Prostate gland (tissue), 2 donors: ENCODE measurements around the gene SCLY. TPM values are rescaled to one million over a fixed set of nuclear protein-coding genes. Genes with fewer than 3 reads are reported as not detected.

ENCODE experiments used
- DNase-seq: peaks from one replicate; pipeline ENCODE4 v3.0.0-alpha.2; 2019; ENCODE audit warnings: low spot score
- H3K27ac ChIP-seq, 2 donors: fragments of 200-600 bp; sonication (generic); 2 replicates each; pipeline ENCODE4 v1.5.1; 2017 to 2019
- H3K27me3 ChIP-seq: fragments of 200-600 bp; sonication (generic); replicated peaks from 2 replicates; pipeline ENCODE4 v1.5.1; 2019; ENCODE audit not compliant: insufficient read depth
- H3K36me3 ChIP-seq, 2 donors: fragments of 200-600 bp; sonication (generic); 1 replicate in 1 of 2; 2 replicates in 1 of 2; pipeline versions ENCODE4 v1.5.1 to v1.8.1; 2017 to 2019
- H3K4me1 ChIP-seq: fragments of 200-600 bp; sonication (generic); replicated peaks from 2 replicates; pipeline ENCODE4 v1.5.1; 2019
- H3K4me3 ChIP-seq, 2 donors: fragments of 200-600 bp; sonication (generic); 2 replicates each; pipeline ENCODE4 v1.5.1; 2017 to 2019
- H3K9me3 ChIP-seq: fragments of 200-600 bp; sonication (generic); 2 replicates; pipeline ENCODE4 v1.5.1; 2017
- CTCF ChIP-seq, 4 experiments: fragments of 200-600 bp in 2 of 4; fragments of 450-650 bp in 2 of 4; sonication (generic) in 2 of 4; IDR thresholded peaks; 1 replicate in 3 of 4; 2 replicates in 1 of 4; pipeline ENCODE4 v1.5.1; 2016 to 2019; ENCODE audit warnings: antibody characterized with exemption in 4 of 4, mild to moderate bottlenecking in 2 of 4, moderate library complexity in 2 of 4
- POLR2A ChIP-seq: fragments of 450-650 bp; IDR thresholded peaks from one replicate; pipeline ENCODE4 v1.6.1; 2016; ENCODE audit warnings: antibody characterized with exemption, mild to moderate bottlenecking
- POLR2AphosphoS5 ChIP-seq: sonication (generic); formaldehyde crosslinking; IDR thresholded peaks from one replicate; pipeline ENCODE4 v1.6.1; 2017; ENCODE audit warnings: antibody characterized with exemption
- WGBS: methylation state at CpG from one replicate; pipeline ENCODE4 v1.1.5; 2018; 5-methylcytosine and 5-hydroxymethylcytosine counted together
- intact Hi-C: fragments of 100-400 bp; cut with DNase I; formaldehyde crosslinking; loops from one replicate; pipeline ENCODE4 v1.14.2; 2022
- total RNA-seq, 2 donors: library from RNA; depleted of rRNA; stranded (reverse); fragments of >200 nt; gene quantifications; one replicate each; pipeline ENCODE4 v1.1.0, GENCODE V29; 2016

SCLY gene
- total RNA-seq, 2 donors from 2014 or later: 11.5 to 16.1 TPM

GRCh38 chr2:238133499-238134392 is 72.9 kb downstream of the SCLY start:
- no peak for TF ChIP-seq POLR2AphosphoS5
- no peak for TF ChIP-seq POLR2A
- TF ChIP-seq CTCF (IDR thresholded peaks at IDR 0.05): no peak
- no peaks in the 10 kb centered on the region for H3K4me1 ChIP-seq
- H3K36me3 ChIP-seq: no peaks in the 10 kb centered on the region
- no peaks in the 10 kb centered on the region for H3K9me3 ChIP-seq
- no peak for DNase-seq
- 80% methylated on average over 13 of the region's 14 CpGs for WGBS
- H3K4me3 ChIP-seq: no peak overlapping the region
- H3K27me3 ChIP-seq: no peaks in the 10 kb centered on the region
- no peak overlapping the region for H3K27ac ChIP-seq
- intact Hi-C loops: no loop called here

- Histone ChIP-seq H3K4me1 (no peaks in the 10 kb centered on the region), H3K27ac (no peak overlapping the region), H3K4me3 (no peak overlapping the region), H3K9me3 (no peaks in the 10 kb centered on the region), H3K36me3 (no peaks in the 10 kb centered on the region), H3K27me3 (no peaks in the 10 kb centered on the region)
- 88% methylated on average over 11 of the region's 11 CpGs for WGBS
- TF ChIP-seq CTCF (IDR thresholded peaks at IDR 0.05) (no peak), POLR2A (no peak), POLR2AphosphoS5 (no peak)
- intact Hi-C loops: no loop called here
- DNase-seq: no peak
These were observed 73.6 kb downstream of the SCLY start for GRCh38 chr2:238134393-238134785.

- intact Hi-C loops: no loop called here
- H3K4me1 ChIP-seq: no peaks in the 10 kb centered on the region
- TF ChIP-seq CTCF (IDR thresholded peaks at IDR 0.05) (no peak), POLR2AphosphoS5 (no peak), POLR2A (no peak)
- DNase-seq: no peak
- H3K27me3 ChIP-seq: no peaks in the 10 kb centered on the region
- WGBS: 92% methylated on average over 15 of the region's 15 CpGs
- H3K36me3 ChIP-seq: no peaks in the 10 kb centered on the region
- no peaks in the 10 kb centered on the region for H3K9me3 ChIP-seq
- no peak overlapping the region for H3K27ac ChIP-seq
- no peak overlapping the region for H3K4me3 ChIP-seq
These were observed 74.9 kb downstream of the SCLY start for GRCh38 chr2:238135601-238136150.

- WGBS: 72% methylated on average over 14 of the region's 14 CpGs
- H3K4me3 ChIP-seq: no peak overlapping the region
- DNase-seq: no peak
- intact Hi-C loops: no loop called here
- H3K27ac ChIP-seq: no peak overlapping the region
- TF ChIP-seq POLR2AphosphoS5: no peak
- TF ChIP-seq CTCF (IDR thresholded peaks at IDR 0.05): no peak
- TF ChIP-seq POLR2A: no peak
- H3K27me3 ChIP-seq: no peaks in the 10 kb centered on the region
- H3K36me3 ChIP-seq: no peaks in the 10 kb centered on the region
- H3K4me1 ChIP-seq: no peaks in the 10 kb centered on the region
- no peaks in the 10 kb centered on the region for H3K9me3 ChIP-seq
These were observed 76.2 kb downstream of the SCLY start for GRCh38 chr2:238136820-238137537.
